MM.1S (cell line): ENCODE measurements around the gene RXFP1.

Experiments
- DNase-seq: peaks from one replicate; pipeline ENCODE4 v3.0.0-alpha.2; 2015
- H2AFZ ChIP-seq: fragments of 300-600 bp; sonication (generic); 2 replicates; pipeline ENCODE4 v1.6.0; 2016; ENCODE audit warnings: antibody characterized with exemption, low read length
- H3F3A ChIP-seq: fragments of 300-600 bp; sonication (generic); 2 replicates; pipeline ENCODE4 v1.6.1; 2016; ENCODE audit warnings: mild to moderate bottlenecking, antibody characterized with exemption, low read length, moderate library complexity, mixed read lengths; ENCODE audit not compliant: insufficient read depth
- H3K27ac ChIP-seq: fragments of 300-600 bp; sonication (generic); 2 replicates; pipeline ENCODE4 v1.5.1; 2016; ENCODE audit warnings: mild to moderate bottlenecking, low read length
- H3K27me3 ChIP-seq: fragments of 300-600 bp; sonication (generic); replicated peaks from 2 replicates; pipeline ENCODE4 v1.6.0; 2016; ENCODE audit warnings: low read length; ENCODE audit not compliant: insufficient read depth
- H3K36me3 ChIP-seq: fragments of 300-600 bp; sonication (generic); replicated peaks from 2 replicates; pipeline ENCODE4 v1.6.1; 2016; ENCODE audit warnings: mild to moderate bottlenecking, low read length, mixed read lengths; ENCODE audit not compliant: insufficient read depth
- H3K4me1 ChIP-seq: fragments of 300-600 bp; sonication (generic); 2 replicates; pipeline ENCODE4 v1.6.1; 2016; ENCODE audit warnings: low read length, mixed read lengths
- H3K4me2 ChIP-seq: fragments of 300-600 bp; sonication (generic); 2 replicates; pipeline ENCODE4 v1.6.0; 2016; ENCODE audit warnings: low read depth, low read length
- H3K4me3 ChIP-seq: fragments of 300-600 bp; sonication (generic); 2 replicates; pipeline ENCODE4 v1.5.1; 2016; ENCODE audit warnings: low read length, mixed read lengths
- H3K79me2 ChIP-seq: fragments of 300-600 bp; sonication (generic); 2 replicates; pipeline ENCODE4 v1.6.1; 2016; ENCODE audit warnings: mixed run types, low read length, mixed read lengths
- H3K9ac ChIP-seq: fragments of 300-600 bp; sonication (generic); 2 replicates; pipeline ENCODE4 v1.6.1; 2016; ENCODE audit warnings: low read length, mixed read lengths
- H3K9me2 ChIP-seq: fragments of 300-600 bp; sonication (generic); replicated peaks from 2 replicates; pipeline ENCODE4 v1.6.1; 2016; ENCODE audit warnings: mild to moderate bottlenecking, low read length, mixed read lengths; ENCODE audit not compliant: insufficient read depth
- H3K9me3 ChIP-seq: fragments of 300-600 bp; sonication (generic); replicated peaks from 2 replicates; pipeline ENCODE4 v1.6.1; 2016; ENCODE audit warnings: mild to moderate bottlenecking, low read length, mixed read lengths; ENCODE audit not compliant: insufficient read depth
- H4K20me1 ChIP-seq: fragments of 300-600 bp; sonication (generic); 2 replicates; pipeline ENCODE4 v1.6.1; 2016; ENCODE audit warnings: mild to moderate bottlenecking, low read length, moderate library complexity, mixed read lengths; ENCODE audit not compliant: insufficient read depth
- EZH2 ChIP-seq: fragments of 300-600 bp; sonication (generic); optimal IDR thresholded peaks from 2 replicates; pipeline ENCODE3; 2017; ENCODE audit warnings: low read depth, mild to moderate bottlenecking, antibody characterized with exemption, low read length, mixed read lengths
- EZH2phosphoT487 ChIP-seq: fragments of 300-600 bp; sonication (generic); IDR thresholded peaks from 2 replicates; pipeline ENCODE4 v1.6.1; 2018; ENCODE audit warnings: antibody characterized with exemption, low read length
- TF ChIP-seq, protein P1 (sequence below): fragments of 300-600 bp; sonication (generic); IDR thresholded peaks from 2 replicates; pipeline ENCODE4 v1.5.1; 2016; ENCODE audit warnings: antibody characterized with exemption, low read length, mixed read lengths

Gene RXFP1

DNA sequence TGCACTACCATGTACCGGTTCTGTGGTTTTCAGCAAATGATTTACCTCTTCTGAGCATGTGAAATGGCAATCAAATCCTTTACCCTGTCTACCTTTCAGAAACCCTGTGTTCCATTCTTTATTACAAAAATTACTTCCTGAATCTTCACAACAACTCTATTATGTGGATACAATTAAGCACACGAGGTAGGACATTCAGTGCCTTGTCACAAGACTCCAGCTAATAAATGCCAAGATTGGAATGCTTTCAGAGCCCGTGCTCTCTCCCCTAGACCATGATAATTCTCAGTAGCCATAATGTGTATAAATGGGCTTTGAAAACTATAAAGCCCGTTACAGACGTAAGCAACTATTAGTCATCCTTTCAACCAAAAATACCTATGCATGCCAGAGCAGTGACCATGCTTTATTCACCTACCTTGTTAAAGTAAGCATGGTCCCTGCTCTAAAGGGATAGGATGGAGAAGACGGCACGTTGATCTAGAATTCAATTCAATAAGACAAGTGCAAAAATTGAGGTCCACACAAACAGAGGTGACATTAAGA, 2.4 kb downstream of the RXFP1 start:
- DNase-seq = no peak
- no peaks in the 10 kb centered on the region for H3K27me3 ChIP-seq
- no peaks in the 10 kb centered on the region for H3F3A ChIP-seq
- H3K27ac ChIP-seq = no peak overlapping the region
- no peaks in the 10 kb centered on the region for H3K36me3 ChIP-seq
- no peak overlapping the region for H3K4me2 ChIP-seq
- 0 out of 2 replicates have a peak, but pooled peaks cover 6% of the 10 kb centered on the region for H3K4me1 ChIP-seq
- H3K9ac ChIP-seq = no peak overlapping the region
- TF ChIP-seq, protein P1, sequence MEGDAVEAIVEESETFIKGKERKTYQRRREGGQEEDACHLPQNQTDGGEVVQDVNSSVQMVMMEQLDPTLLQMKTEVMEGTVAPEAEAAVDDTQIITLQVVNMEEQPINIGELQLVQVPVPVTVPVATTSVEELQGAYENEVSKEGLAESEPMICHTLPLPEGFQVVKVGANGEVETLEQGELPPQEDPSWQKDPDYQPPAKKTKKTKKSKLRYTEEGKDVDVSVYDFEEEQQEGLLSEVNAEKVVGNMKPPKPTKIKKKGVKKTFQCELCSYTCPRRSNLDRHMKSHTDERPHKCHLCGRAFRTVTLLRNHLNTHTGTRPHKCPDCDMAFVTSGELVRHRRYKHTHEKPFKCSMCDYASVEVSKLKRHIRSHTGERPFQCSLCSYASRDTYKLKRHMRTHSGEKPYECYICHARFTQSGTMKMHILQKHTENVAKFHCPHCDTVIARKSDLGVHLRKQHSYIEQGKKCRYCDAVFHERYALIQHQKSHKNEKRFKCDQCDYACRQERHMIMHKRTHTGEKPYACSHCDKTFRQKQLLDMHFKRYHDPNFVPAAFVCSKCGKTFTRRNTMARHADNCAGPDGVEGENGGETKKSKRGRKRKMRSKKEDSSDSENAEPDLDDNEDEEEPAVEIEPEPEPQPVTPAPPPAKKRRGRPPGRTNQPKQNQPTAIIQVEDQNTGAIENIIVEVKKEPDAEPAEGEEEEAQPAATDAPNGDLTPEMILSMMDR = no peak
- TF ChIP-seq EZH2 = no peak
- TF ChIP-seq EZH2phosphoT487 = no peak
- H2AFZ ChIP-seq = no peak overlapping the region
- no peaks in the 10 kb centered on the region for H3K79me2 ChIP-seq
- no peak overlapping the region for H3K4me3 ChIP-seq
- H3K9me2 ChIP-seq = no peaks in the 10 kb centered on the region
- H4K20me1 ChIP-seq = no peaks in the 10 kb centered on the region
- no peaks in the 10 kb centered on the region for H3K9me3 ChIP-seq

DNA sequence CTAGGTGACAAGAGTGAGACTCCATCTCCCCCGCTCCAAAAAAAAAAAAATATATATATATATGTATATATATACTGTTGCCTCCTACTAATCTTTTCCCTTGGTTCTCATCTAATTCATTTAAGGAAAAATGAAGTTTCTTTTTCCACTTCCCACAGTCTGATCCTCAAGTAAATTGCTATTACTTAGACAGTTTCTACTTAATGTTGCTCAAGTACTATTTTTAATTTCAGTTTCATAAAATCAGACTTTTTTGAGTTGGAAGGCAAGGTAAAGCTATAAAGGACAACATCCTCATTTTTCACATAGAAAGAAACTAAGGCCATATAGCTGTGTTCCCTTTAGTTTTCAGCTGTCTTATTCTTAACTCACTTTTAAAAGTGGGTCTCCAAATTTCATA, 5.8 kb downstream of the RXFP1 start:
- H3F3A ChIP-seq = no peaks in the 10 kb centered on the region
- H3K4me2 ChIP-seq = no peak overlapping the region
- no peaks in the 10 kb centered on the region for H3K36me3 ChIP-seq
- H3K9ac ChIP-seq = no peak overlapping the region
- H3K4me3 ChIP-seq = no peak overlapping the region
- H2AFZ ChIP-seq = no peak overlapping the region
- no peak overlapping the region for H3K27ac ChIP-seq
- H3K4me1 ChIP-seq = no peaks in the 10 kb centered on the region
- no peak for TF ChIP-seq EZH2
- TF ChIP-seq, protein P1 = no peak
- no peak for TF ChIP-seq EZH2phosphoT487
- no peaks in the 10 kb centered on the region for H3K27me3 ChIP-seq
- H3K9me3 ChIP-seq = no peaks in the 10 kb centered on the region
- H3K9me2 ChIP-seq = no peaks in the 10 kb centered on the region
- H3K79me2 ChIP-seq = no peaks in the 10 kb centered on the region
- no peaks in the 10 kb centered on the region for H4K20me1 ChIP-seq
- DNase-seq = no peak

DNA sequence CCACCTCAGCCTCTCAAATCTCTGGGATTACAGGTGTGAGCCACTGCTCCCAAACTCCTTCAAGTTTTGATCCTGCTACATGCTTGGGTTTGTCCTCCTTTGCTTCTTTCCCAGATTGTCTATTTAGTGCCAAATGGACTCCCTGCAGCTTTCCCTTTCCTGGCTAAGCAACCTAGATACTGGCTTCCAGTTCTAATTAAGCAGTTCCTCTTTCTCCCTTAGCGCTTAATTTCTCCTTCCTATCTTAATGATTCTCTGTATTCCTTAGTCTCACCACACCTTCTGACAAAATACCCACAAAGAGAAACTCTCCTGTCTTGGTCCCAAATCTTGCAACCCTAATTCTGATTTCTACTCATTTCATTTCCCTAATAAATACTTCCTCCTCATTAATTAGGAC, 7.8 kb downstream of the RXFP1 start:
- no peaks in the 10 kb centered on the region for H4K20me1 ChIP-seq
- TF ChIP-seq EZH2 = no peak
- no peak for TF ChIP-seq EZH2phosphoT487
- TF ChIP-seq, protein P1 = no peak
- no peaks in the 10 kb centered on the region for H3K79me2 ChIP-seq
- H2AFZ ChIP-seq = no peak overlapping the region
- no peaks in the 10 kb centered on the region for H3K27me3 ChIP-seq
- no peaks in the 10 kb centered on the region for H3K36me3 ChIP-seq
- no peaks in the 10 kb centered on the region for H3K4me1 ChIP-seq
- no peak overlapping the region for H3K27ac ChIP-seq
- no peaks in the 10 kb centered on the region for H3F3A ChIP-seq
- no peak for DNase-seq
- no peak overlapping the region for H3K4me3 ChIP-seq
- no peaks in the 10 kb centered on the region for H3K9me2 ChIP-seq
- no peak overlapping the region for H3K4me2 ChIP-seq
- H3K9me3 ChIP-seq = no peaks in the 10 kb centered on the region
- no peak overlapping the region for H3K9ac ChIP-seq
